K562 (cell line): Measurements from ENCODE around the gene IKZF3. TPM values are rescaled to one million over a fixed set of nuclear protein-coding genes. Genes with fewer than 3 reads are reported as not detected.

Experiments used
- ELK3 ChIP-seq: fragments of 450-650 bp; formaldehyde crosslinking; IDR thresholded peaks from 2 replicates; pipeline ENCODE4 v1.4.0; 2020; ENCODE audit warnings: mild to moderate bottlenecking
- ESRRA ChIP-seq: fragments of 450-650 bp; IDR thresholded peaks from 2 replicates; pipeline ENCODE4 v1.6.1; 2014; ENCODE audit warnings: low read depth, mild to moderate bottlenecking, moderate library complexity, borderline replicate concordance
- FOS ChIP-seq: IDR thresholded peaks from 3 replicates; pipeline ENCODE4 v1.6.1; 2011; ENCODE audit not compliant: insufficient read length; ENCODE audit errors: extremely low read depth
- HDAC1 ChIP-seq, 2 experiments: fragments of 450-650 bp; IDR thresholded peaks; 2 replicates each; pipeline ENCODE4 v1.6.1; 2016 to 2017; ENCODE audit warnings: inconsistent platforms in 1 of 2, mild to moderate bottlenecking in 1 of 2, moderate library complexity in 1 of 2
- HIVEP1 ChIP-seq: fragments of 250-450 bp; sonication (Bioruptor Pico); IDR thresholded peaks from 2 replicates; pipeline ENCODE4 v1.4.0; 2020; ENCODE audit warnings: mild to moderate bottlenecking
- HNRNPH1 ChIP-seq: fragments of 200-400 bp; formaldehyde crosslinking; optimal IDR thresholded peaks from 2 replicates; pipeline ENCODE3; 2017; ENCODE audit warnings: low read depth, mild to moderate bottlenecking, low read length, moderate library complexity
- MED1 ChIP-seq: sonication (generic); formaldehyde crosslinking; IDR thresholded peaks from 2 replicates; pipeline ENCODE4 v1.8.1; 2023; ENCODE audit warnings: missing genetic modification reagents, borderline replicate concordance
- PHTF2 ChIP-seq: fragments of 250-450 bp; sonication (Bioruptor Pico); IDR thresholded peaks from 2 replicates; pipeline ENCODE4 v1.5.0; 2021; ENCODE audit warnings: mild to moderate bottlenecking
- RERE ChIP-seq: sonication (generic); formaldehyde crosslinking; IDR thresholded peaks from 2 replicates; pipeline ENCODE4 v1.8.0; 2023; ENCODE audit warnings: missing genetic modification reagents, mild to moderate bottlenecking, borderline replicate concordance
- SNAPC5 ChIP-seq: fragments of 250-450 bp; sonication (Bioruptor Pico); IDR thresholded peaks from 2 replicates; pipeline ENCODE4 v1.8.0; 2021; ENCODE audit warnings: moderate library complexity, mild to moderate bottlenecking, inconsistent platforms
- SRSF1 ChIP-seq: fragments of 200-400 bp; formaldehyde crosslinking; IDR thresholded peaks from 2 replicates; pipeline ENCODE4 v1.6.1; 2017; ENCODE audit warnings: mild to moderate bottlenecking, low read depth, low read length, moderate library complexity
- ZFP91 ChIP-seq: sonication (generic); formaldehyde crosslinking; IDR thresholded peaks from 2 replicates; pipeline ENCODE4 v1.8.0; 2022; ENCODE audit warnings: mild to moderate bottlenecking, missing genetic modification reagents
- ZNF184 ChIP-seq: sonication (generic); formaldehyde crosslinking; IDR thresholded peaks from 2 replicates; pipeline ENCODE4 v1.5.0; 2020; ENCODE audit warnings: missing genetic modification reagents
- ZNF24 ChIP-seq: fragments of 450-650 bp; IDR thresholded peaks from 2 replicates; pipeline ENCODE4 v1.6.1; 2016
- ZNF592 ChIP-seq: fragments of 450-650 bp; IDR thresholded peaks from 2 replicates; pipeline ENCODE4 v1.6.1; 2017; ENCODE audit warnings: antibody characterized with exemption, mild to moderate bottlenecking
- polyA plus RNA-seq, 8 experiments: library from polyadenylated mRNA; depleted of rRNA in 4 of 8; stranded (reverse) in 5 of 8; unstranded in 3 of 8; fragments of >200 nt; fragmentation: Nextera tagmentation in 2 of 8; fragmentation: Illumina TruSeq in 1 of 8; extraction: Ambion mirVana in 2 of 8; extraction: Trizol in 1 of 8; gene quantifications; 2 replicates each; pipeline versions ENCODE4 v1.2.1 to v1.2.3, GENCODE V29; 2011 to 2014; ENCODE audit warnings: inconsistent platforms in 1 of 8, missing spikeins in 1 of 8
- total RNA-seq, 7 experiments: library from RNA; depleted of rRNA in 6 of 7; stranded (reverse); fragments of >200 nt in 6 of 7; fragmentation: Illumina TruSeq in 2 of 7; extraction: Trizol in 2 of 7; gene quantifications; 2 replicates each; pipeline versions ENCODE4 v1.2.1 to v1.2.3, GENCODE V29; 2011 to 2021; ENCODE audit warnings: low replicate concordance in 1 of 7

Gene IKZF3
- total and polyA plus RNA-seq, 9 of the 15 experiments (the other 6 are each of a cell fraction or from before 2014, with no cell fraction given), result 0.06 to 1.6 (median 0.62) TPM

- no peak for TF ChIP-seq HIVEP1
- TF ChIP-seq PHTF2, result no peak
- peak; percentile 75; the same call in 1 of the 2 replicates for TF ChIP-seq ESRRA
- no peak for TF ChIP-seq ZFP91 (CRISPR knock-in tag)
- no peak for TF ChIP-seq ELK3 (CRISPR knock-in tag)
- TF ChIP-seq ZNF24, result no peak
- TF ChIP-seq FOS, result no peak
- peak in 1 of 2 experiments; percentile 79; a peak in 1 of 4 replicates for TF ChIP-seq HDAC1 (IDR thresholded peaks at IDR 0.05)
- TF ChIP-seq MED1 (CRISPR knock-in tag), result no peak
- no peak for TF ChIP-seq ZNF592
- no peak for TF ChIP-seq RERE (CRISPR knock-in tag)
- no peak for TF ChIP-seq HNRNPH1
- TF ChIP-seq ZNF184 (CRISPR knock-in tag), result no peak
- no peak for TF ChIP-seq SRSF1
- no peak for TF ChIP-seq SNAPC5 (CRISPR knock-in tag)
Observed at GRCh38 chr17:39730095-39730921, 133.8 kb downstream of the IKZF3 start, which contains the start of gene MIEN1 (continued).
